Measurements from ENCODE around the gene RPUSD1.
"Not testable (repeated sequence)": the region's sequence is repeated elsewhere in the genome, so short reads cannot be mapped to it uniquely, and the experiment has no call there.

RPUSD1 gene

DNA sequence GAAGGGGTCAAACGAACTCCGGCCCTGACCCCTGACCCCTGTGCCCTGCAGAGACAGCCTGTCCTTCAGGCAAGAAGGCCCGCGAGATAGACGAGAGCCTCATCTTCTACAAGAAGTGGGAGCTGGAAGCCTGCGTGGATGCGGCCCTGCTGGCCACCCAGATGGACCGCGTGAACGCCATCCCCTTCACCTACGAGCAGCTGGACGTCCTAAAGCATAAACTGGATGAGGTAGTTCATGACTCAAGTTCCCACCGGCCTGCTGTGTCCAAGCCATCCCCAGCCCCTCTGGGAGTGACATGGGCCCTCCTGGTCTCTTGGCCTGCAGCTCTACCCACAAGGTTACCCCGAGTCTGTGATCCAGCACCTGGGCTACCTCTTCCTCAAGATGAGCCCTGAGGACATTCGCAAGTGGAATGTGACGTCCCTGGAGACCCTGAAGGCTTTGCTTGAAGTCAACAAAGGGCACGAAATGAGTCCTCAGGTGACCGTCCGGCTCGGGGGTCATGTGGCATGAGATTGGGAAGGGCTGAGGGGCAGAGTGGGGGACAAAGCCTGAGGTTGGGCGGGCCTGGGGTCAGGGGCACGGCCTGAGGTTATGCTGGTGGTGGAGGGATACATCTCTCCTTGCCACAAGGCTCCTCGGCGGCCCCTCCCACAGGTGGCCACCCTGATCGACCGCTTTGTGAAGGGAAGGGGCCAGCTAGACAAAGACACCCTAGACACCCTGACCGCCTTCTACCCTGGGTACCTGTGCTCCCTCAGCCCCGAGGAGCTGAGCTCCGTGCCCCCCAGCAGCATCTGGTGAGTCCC is 22.0 kb downstream of the RPUSD1 start:
- no peak for DNase-seq (ENCODE audit: low spot score)

DNA sequence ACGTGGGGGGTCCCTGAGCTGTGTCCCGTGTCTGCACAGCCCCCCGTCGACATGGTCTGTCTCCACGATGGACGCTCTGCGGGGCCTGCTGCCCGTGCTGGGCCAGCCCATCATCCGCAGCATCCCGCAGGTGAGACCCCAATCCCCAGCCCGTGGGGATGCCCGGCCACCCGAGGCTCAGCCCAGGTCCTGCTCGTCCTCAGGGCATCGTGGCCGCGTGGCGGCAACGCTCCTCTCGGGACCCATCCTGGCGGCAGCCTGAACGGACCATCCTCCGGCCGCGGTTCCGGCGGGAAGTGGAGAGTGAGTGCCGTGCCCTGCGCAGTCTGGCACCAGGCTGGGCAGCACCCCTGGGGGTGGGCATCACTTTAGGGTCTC is 22.7 kb downstream of the RPUSD1 start:
- DNase-seq (ENCODE audit: low spot score): no peak

DNA sequence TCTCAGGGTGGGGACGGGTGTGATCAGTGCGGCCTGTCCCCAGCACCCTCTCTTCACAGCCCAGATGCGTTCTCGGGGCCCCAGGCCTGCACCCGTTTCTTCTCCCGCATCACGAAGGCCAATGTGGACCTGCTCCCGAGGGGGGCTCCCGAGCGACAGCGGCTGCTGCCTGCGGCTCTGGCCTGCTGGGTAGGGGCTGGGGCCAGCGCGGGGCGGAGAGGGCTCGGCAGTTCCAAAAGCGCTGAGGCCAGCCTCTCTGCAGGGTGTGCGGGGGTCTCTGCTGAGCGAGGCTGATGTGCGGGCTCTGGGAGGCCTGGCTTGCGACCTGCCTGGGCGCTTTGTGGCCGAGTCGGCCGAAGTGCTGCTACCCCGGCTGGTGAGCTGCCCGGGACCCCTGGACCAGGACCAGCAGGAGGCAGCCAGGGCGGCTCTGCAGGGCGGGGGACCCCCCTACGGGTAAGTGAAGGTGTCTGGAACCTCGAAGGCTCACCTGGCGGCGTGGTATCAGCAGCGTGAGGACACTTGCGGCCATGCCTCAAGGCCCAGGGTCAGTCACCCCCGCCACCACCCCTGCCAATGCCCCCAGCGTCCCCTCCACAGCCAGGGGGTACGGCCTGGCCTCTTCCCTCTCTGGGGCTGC is 23.2 kb downstream of the RPUSD1 start:
- DNase-seq (ENCODE audit: low spot score): no peak

DNA sequence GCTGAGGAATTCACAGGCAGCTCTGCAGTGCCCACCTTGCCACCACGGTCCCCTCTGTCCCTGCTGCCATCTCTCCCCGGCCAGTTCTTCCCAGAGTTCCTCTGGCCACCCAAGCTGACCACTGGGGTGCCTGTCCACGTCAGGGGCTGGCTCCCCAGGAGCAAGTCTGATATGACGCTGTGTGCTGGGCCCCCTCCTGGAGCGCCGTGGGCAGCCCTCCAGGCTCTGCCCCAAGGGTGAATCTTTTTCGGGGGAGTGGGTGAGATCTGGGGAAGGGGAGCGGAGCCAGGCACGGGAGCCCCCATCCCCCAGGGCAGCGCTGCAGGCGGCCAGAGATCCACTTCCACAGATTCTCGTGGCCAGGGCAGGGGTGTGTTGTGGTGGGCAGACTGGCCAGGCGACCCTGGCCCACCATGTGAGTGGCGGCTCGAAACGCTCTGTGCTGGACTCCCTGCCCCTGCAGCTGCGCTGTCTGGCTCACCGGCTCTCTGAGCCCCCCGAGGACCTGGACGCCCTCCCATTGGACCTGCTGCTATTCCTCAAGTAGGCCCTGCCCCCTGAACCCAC is 23.9 kb downstream of the RPUSD1 start:
- DNase-seq (ENCODE audit: low spot score): no peak

DNA sequence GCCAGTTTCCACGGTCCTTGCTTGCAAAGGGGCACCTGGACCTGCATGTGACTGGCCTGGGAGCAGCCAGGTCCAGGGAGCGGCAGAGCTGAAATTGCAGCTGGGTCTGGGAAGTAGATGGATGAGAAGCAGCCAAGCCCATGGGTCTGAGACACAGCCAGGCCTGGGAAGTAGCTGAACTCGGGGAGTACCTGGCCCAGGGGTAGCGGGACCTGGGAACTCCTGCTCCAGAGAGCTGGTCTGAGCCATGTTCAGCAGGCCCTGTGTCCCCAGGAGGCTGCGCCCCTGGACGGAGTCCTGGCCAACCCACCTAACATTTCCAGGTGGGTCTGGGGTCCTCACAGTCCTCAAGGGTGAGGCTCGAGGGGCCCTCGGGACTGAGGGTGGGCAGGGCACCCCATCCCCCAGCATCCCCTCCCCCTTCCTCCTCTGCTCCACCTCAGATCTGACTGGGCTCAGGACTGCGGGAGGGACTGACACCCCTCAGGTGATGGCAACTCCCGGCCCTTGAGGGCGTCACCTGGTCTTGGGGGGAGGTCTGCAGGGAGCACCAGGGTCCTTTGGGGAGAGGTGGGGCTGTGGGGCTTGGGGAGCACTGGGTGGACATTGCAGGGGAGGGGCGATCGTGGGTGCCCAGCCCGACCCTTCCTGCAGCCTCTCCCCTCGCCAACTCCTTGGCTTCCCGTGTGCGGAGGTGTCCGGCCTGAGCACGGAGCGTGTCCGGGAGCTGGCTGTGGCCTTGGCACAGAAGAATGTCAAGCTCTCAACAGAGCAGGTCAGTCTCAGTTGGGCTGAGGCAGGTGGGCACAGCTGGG is 24.6 kb downstream of the RPUSD1 start:
- no peak for DNase-seq (ENCODE audit: low spot score)

DNA sequence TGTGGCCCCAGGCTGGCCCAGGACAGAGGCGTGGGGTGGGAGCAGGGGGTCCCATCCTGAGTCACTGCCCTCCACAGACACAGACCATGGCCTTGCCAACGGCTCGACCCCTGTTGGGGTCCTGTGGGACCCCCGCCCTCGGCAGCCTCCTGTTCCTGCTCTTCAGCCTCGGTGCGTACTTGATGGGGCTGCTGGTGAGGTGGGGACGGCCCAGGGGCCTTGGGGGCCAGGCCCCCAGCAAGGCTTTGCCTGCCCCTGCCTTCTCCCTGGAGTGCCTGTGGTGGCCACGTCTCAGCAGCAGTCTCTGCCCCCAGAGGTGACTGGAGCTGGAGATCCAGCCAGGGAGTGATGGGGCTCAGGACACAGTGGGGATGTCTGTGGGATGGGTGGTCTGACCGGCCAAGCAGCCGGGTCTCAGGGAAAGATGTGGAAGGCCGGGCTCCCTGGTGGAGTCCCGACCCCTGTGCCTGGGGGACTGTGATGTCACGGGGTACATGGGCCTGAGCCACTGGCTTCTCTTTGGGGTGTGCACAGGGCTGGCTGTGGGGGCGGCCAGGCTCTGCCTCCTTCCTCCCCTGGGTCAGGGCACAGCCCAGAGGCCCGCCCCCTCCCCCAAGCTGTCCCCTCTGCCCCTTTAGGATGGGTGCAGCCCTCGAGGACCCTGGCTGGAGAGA is 25.4 kb downstream of the RPUSD1 start:
- DNase-seq (ENCODE audit: low spot score): no peak

DNA sequence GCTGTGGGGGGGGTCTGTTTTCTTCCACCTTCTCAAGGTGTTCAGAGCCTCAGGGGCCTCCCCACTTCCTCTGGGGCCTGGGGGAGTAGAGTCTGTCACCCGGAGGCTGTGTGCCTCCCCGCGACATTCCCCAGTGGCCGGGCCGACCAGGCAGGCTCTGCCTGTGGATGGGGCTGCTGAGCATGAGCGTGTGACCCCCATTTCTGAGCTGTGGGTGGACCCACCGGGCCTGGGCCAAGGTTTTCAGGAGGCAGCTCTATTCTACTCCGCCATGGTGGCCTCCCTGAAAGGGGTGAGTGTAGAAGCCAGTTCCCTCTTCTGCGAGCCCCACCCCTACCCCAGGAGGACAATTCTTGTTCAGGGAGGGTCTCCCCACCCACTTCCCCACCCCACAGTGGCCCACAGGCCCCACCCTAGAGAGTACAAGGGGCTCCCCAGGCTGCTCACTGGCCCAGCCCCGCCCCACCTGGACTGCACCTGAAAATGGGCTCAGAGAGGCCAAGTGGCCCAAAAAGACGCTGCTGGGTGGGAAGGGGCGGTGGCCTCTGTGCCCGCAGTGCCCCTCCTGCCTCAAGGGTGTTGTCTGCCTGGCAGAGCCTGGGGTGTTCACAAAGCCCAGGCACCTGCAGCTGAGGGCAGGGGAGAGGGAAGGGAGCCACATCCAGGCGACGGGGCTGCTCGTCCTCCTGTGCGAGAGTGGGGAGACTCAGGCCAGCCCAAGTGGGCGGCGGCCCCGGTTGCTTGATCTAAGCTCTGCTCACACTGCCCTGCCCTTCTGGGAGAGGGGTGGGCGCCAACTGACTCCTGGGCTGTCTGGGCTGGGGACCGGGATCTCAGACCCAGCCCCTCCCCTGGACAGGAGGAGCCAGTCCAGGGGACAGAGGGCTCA is 26.3 kb downstream of the RPUSD1 start:
- no peak for DNase-seq (ENCODE audit: low spot score)

DNA sequence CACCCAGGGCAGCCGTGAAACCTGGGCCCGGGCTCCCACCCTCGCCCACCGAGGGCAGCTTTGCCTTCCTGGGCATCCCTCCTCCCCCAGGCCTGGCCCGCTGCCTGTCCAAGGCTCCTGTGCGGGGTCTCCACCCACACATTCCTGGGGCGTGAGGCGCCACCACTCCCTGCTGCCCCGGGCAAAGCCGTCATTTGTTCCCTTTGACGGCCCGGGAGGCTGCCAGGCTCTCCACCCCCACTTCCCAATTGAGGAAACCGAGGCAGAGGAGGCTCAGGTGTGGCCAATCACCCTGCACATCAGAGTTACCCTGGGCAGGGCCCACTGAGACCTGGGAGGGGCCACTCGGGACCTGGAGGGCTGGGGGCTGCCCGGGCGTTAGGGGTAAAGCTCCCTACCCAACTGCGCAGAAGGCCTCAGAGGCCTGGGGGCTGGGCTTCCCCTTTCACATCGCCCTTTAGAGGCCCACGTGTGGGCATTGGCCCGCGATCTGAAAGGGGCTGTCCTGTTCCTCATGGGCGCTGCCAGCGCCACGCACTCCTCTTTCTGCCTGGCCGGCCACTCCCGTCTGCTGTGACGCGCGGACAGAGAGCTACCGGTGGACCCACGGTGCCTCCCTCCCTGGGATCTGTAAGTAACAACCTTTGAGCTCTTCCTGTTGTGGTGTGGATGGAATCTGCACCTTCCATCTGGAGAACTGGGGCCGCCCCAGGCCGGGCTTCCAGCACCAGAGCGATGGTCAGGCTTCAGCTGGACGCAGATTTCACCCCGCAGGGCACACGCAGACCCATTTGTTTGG is 27.4 kb downstream of the RPUSD1 start, which contains the start of gene MSLN:
MSLN (plus strand) TSS at position 190 of the 799 bp plus-strand sequence. CDS start 1,947 bp downstream, outside the sequence.
- peak; percentile 68 for DNase-seq (ENCODE audit: low spot score)

DNA sequence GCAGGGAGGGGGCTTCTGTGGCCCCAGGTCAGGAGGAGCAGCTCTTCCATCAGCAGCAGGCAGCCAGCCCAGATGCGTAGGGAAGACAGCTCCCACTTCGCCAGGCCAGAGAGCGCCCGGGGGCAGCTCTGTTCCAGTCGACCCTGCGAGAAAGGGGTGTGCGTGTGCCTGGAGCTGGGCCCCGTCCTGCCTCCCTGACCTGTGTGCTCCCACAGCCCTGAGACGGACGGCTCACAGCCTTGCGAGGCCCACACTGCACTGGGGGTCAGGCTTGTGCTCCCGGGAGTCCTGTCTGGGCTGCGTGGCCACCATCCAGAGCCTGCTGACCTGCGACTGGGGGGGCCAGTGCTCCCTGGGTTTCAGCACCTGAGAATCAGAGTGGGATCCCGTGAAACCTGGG is 28.1 kb downstream of the RPUSD1 start:
- no peak for DNase-seq (ENCODE audit: low spot score)

DNA sequence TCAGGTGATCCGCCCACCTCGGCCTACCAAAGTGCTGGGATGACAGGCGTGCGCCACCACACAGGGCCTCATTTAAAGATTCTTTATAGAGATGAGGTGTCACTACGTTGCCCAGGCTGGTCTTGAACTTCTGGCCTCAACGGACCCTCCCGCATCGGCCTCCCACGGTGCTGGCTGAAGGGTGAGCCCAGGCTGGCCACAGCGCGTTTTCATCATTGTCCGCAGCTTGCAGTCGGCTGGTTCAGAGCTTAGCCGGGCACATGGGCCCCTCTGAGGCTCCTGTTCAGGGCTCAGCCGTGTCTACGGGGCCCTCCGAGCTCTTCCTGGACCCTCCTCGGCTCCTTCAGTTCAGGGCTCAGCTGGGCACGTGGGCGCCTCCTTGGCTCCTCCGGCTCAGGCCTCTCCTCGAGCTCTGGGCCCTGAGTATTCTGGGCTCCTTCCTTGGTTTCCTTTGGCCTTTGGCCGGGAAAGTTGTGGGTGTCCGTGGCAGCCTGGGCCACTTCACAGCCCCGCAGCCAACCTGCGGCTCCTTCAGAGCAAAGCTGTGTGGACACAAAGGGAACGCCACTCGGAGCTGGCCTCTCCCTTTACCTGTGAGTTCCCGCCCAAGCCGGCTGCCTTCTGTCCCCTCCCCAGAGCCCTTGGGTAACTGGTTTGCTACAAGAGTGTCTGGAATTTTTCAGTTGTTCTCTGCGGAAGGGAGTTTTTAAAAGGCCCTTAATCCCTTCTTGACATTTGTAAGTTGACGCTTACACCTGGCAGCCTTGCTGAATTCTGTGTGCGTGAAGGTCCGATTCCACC is 28.9 kb downstream of the RPUSD1 start:
- no peak for DNase-seq (ENCODE audit: low spot score)

DNA sequence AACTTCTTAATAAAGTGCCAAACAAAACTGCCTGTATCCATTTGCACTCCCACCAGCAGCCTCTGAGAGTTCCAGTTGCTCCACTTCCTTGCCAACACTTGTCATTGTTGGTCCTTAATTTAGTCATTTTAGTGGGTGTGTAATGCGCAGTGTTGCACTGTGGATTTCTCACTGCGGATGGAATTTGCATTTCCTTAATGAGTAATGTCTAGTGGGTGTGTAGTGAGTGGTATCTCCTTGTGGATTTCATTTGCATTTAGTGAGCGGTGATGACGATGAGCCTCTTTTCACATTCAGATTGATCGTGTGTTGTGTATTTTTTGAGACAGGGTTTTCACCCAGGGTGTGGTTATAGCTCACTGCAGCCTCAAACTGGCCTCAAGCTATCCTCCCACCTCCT is 31.8 kb downstream of the RPUSD1 start:
- no peak for DNase-seq (ENCODE audit: low spot score)

DNA sequence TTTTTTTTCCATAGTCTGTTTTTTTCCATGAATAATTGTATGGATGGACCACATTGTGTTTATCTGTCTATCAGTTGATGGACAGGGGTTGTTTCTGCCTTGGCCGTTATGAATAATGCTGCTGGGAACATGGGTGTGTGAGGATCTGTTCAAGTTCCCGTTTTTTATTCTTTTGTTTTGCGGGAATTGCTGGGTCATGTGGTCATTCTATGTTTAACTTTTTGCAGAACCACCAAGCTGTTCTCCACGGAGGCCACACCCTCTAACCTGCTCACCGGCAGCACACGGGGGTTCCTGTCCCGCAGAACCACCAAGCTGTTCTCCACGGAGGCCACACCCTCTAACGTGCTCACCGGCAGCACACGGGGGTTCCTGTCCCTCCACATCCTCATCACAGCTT is 33.5 kb downstream of the RPUSD1 start:
- DNase-seq (ENCODE audit: low spot score): no peak

DNA sequence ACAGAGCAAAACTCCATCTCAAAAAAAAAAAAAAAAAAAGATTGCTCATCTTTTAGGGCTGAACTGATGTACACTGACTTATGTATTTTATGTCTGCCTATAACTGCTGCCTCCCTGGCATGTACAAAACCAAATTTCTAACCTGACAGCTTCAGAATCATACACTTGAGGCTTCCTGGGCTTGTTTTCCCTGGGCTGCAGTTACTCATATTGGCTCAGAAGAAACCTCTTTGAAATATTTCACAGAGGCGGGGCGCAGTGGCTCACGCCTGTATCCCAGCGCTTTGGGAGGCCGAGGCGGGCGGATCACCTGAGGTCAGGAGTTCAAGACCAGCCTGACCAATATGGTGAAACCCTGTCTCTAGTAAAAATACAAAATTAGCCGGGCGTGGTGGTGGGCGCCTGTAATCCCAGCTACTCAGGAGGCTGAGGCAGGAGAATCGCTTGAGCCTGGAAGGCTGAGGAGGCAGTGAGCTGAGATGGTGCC is 34.0 kb downstream of the RPUSD1 start:
- not testable (repeated sequence) for DNase-seq (ENCODE audit: low spot score)

DNA sequence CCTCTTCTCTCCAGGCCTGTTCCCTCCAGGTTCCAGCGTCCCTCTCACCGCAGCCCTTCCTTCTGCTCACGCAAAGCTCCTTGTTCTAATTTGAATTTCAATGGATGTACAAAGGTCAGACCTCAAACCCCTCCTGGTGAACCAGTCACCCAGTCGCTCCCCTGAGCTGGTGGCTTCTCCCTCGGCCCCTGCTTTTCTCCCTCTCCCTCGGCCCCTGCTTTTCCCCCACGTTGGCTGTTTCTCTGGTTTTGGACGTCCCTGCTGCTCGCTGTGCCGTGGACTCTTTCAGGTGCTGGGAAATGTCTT is 36.2 kb downstream of the RPUSD1 start:
- DNase-seq (ENCODE audit: low spot score): no peak

DNA sequence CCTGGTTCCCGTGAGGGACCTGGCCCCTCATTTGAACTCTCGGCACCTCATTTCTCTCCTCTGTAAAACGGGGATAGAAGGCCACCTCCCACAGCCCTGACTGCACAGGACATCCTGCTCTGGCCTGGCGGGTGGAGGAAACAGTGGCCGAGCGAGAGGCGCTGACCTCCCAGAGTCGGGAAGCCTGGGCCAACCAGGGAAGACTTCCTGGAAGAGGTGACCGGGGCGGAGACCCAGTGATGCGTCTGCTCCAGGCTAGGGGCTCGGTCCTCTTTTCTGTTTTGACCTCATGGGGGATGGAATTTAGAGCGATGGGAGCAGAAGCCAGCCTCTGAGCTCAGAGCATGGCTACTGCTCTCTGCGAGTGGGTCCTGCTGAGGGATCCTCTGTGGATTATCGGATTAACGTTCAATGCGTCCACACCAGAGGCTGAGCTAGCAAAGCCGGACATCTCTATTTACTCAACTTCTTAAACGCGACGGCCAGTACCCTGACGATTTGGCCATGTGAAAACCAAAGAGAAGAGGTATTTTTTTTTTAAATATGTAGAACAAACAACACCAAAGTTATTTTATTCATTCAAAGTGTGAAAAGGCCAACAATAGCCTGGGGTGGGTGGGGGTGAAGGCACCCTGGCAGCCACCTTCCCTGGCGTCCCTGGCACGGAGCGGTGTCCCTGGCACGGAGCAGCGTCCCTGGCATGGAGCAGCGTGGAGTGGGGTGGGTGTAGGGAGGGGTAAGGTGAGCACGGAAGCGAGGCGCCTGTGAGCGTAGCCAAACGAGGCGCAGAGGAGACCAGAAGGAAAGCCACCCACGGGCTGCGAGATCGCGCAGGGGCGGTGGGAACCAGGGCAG is 36.8 kb downstream of the RPUSD1 start:
- DNase-seq (ENCODE audit: low spot score): no peak

DNA sequence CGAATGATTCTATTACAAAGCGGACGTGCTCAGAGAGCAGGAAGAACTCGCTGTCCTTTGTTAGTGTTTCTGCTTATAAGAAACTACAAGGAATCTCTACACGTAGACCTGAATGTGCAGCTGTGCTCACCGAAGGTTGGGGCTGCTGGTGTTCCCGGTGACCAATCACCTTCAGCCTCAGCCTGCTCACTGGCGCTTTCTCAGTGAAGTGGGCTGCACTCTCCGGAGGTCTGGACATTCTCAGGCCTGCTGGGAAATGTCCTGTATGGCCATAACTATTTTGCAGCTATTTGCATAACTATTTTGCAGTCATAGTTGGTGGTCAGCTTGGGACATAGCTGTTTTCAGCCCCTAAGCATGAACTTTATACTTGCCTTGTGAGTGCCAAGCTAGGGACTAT is 37.7 kb downstream of the RPUSD1 start:
- no peak for DNase-seq (ENCODE audit: low spot score)

DNA sequence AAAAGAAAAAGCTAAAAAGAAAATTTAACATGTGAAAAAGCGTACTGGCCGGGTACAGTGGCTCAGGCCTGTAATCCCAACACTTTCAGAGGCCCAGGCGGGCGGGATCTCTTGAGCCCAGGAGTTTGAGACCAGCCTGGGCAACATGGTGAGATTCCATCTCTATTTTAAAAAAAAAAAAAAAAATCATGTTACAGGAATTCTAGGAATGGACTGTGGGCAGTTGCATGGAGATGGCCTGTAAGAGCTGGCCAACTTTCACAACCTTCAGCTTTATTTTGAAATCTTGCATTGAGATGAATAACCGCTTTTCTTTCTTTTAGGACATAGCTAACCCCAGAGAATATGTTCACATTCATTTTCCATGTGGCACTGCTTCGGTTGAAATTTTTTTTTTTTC is 39.2 kb downstream of the RPUSD1 start:
- no peak for DNase-seq (ENCODE audit: low spot score)

All from LoVo (cell line).